GM12878 (cell line): ENCODE measurements around the gene RAD17. TPM values are rescaled to one million over a fixed set of nuclear protein-coding genes. Genes with fewer than 3 reads are reported as not detected.

Experiments used
- BMI1 ChIP-seq: fragments of 450-650 bp; IDR thresholded peaks from 2 replicates; pipeline ENCODE4 v1.6.1; 2016; ENCODE audit warnings: mild to moderate bottlenecking, moderate library complexity, borderline replicate concordance
- CBX5 ChIP-seq: sonication (generic); IDR thresholded peaks from 2 replicates; pipeline ENCODE4 v1.6.1; 2016; ENCODE audit warnings: low read depth, moderate library complexity, mild to moderate bottlenecking, inconsistent platforms
- CHD4 ChIP-seq: fragments of 200-600 bp; sonication (generic); IDR thresholded peaks from 2 replicates; pipeline ENCODE4 v1.6.1; 2016; ENCODE audit warnings: mild to moderate bottlenecking
- FOXM1 ChIP-seq: IDR thresholded peaks from 2 replicates; pipeline ENCODE4 v1.6.1; 2012; ENCODE audit warnings: low read depth, mild to moderate bottlenecking, inconsistent platforms, low read length, moderate library complexity
- IRF4 ChIP-seq: IDR thresholded peaks from 2 replicates; pipeline ENCODE4 v1.6.1; 2011; ENCODE audit warnings: low read depth, low read length
- KLF5 ChIP-seq: fragments of 450-650 bp; IDR thresholded peaks from 2 replicates; pipeline ENCODE4 v1.6.1; 2014; ENCODE audit warnings: mild to moderate bottlenecking; ENCODE audit not compliant: partially characterized antibody
- MYB ChIP-seq: fragments of 150-350 bp; IDR thresholded peaks from 2 replicates; pipeline ENCODE4 v1.6.1; 2014; ENCODE audit warnings: mild to moderate bottlenecking, low read depth, low read length, borderline replicate concordance
- NR2F1 ChIP-seq: fragments of 450-650 bp; conservative IDR thresholded peaks from 2 replicates; pipeline ENCODE4 v1.6.1; 2017; ENCODE audit warnings: mild to moderate bottlenecking
- PAX5 ChIP-seq: IDR thresholded peaks from 2 replicates; pipeline ENCODE4 v1.6.1; 2011; ENCODE audit warnings: low read depth, low read length, borderline replicate concordance
- POLR2A ChIP-seq: IDR thresholded peaks from 2 replicates; pipeline ENCODE4 v1.6.1; 2011; ENCODE audit warnings: low read depth, mild to moderate bottlenecking, low read length
- POU2F2 ChIP-seq: IDR thresholded peaks from 3 replicates; pipeline ENCODE4 v1.6.1; 2011; ENCODE audit warnings: low read depth, mild to moderate bottlenecking, low read length, borderline replicate concordance
- SMAD1 ChIP-seq: fragments of 450-650 bp; IDR thresholded peaks from 2 replicates; pipeline ENCODE4 v1.6.1; 2018; ENCODE audit warnings: mild to moderate bottlenecking, low read depth; ENCODE audit not compliant: partially characterized antibody
- SREBF2 ChIP-seq: IDR thresholded peaks from 2 replicates; pipeline ENCODE4 v1.6.1; 2012; ENCODE audit warnings: mild to moderate bottlenecking, low read length
- STAT3 ChIP-seq: IDR thresholded peaks from 2 replicates; pipeline ENCODE4 v1.6.1; 2011; ENCODE audit warnings: low read depth, low read length, improper control_type of control experiment
- SUZ12 ChIP-seq: fragments of 200-600 bp; sonication (generic); IDR thresholded peaks from one replicate; pipeline ENCODE4 v1.6.1; 2018; ENCODE audit warnings: antibody characterized with exemption, mild to moderate bottlenecking; ENCODE audit not compliant: unreplicated experiment
- ZNF217 ChIP-seq: fragments of 450-650 bp; IDR thresholded peaks from 2 replicates; pipeline ENCODE4 v1.6.1; 2017; ENCODE audit warnings: antibody characterized with exemption, mild to moderate bottlenecking
- ZNF622 ChIP-seq: fragments of 450-650 bp; IDR thresholded peaks from 2 replicates; pipeline ENCODE4 v1.6.1; 2017; ENCODE audit warnings: mild to moderate bottlenecking, inconsistent platforms
- polyA plus RNA-seq, 11 experiments: library from polyadenylated mRNA; depleted of rRNA in 4 of 11; unstranded in 6 of 11; stranded (reverse) in 5 of 11; fragments of >200 nt; fragmentation: Nextera tagmentation in 4 of 11; fragmentation: Illumina TruSeq in 1 of 11; extraction: Ambion mirVana in 4 of 11; extraction: Trizol in 1 of 11; gene quantifications; 1 replicate in 1 of 11; 2 replicates in 10 of 11; pipeline versions ENCODE4 v1.2.1 to v1.2.3, GENCODE V29; 2011 to 2016; ENCODE audit warnings: inconsistent platforms in 2 of 11, missing spikeins in 2 of 11, low read depth in 1 of 11
- total RNA-seq, 4 experiments: library from RNA; depleted of rRNA in 3 of 4; stranded (reverse); fragments of >200 nt in 3 of 4; fragmentation: Illumina TruSeq in 1 of 4; extraction: Trizol in 1 of 4; gene quantifications; 2 replicates each; pipeline versions ENCODE4 v1.2.1 to v1.2.3, GENCODE V29; 2013 to 2021
- TF ChIP-seq, protein P1 (sequence below): IDR thresholded peaks from 2 replicates; pipeline ENCODE4 v1.6.1; 2011; ENCODE audit warnings: low read depth, mild to moderate bottlenecking, low read length, moderate library complexity, borderline replicate concordance; ENCODE audit errors: extremely low read depth
- TF ChIP-seq, protein P2 (sequence below): fragments of 450-650 bp; formaldehyde crosslinking; IDR thresholded peaks from 2 replicates; pipeline ENCODE4 v1.5.0; 2022; ENCODE audit warnings: mild to moderate bottlenecking, missing genetic modification characterization
- TF ChIP-seq, protein P3 (sequence below): fragments of 450-650 bp; conservative IDR thresholded peaks from 2 replicates; pipeline ENCODE4 v1.6.1; 2017; ENCODE audit warnings: mild to moderate bottlenecking, moderate library complexity
- TF ChIP-seq, protein P4 (sequence below): IDR thresholded peaks from 2 replicates; pipeline ENCODE4 v1.6.1; 2012; ENCODE audit warnings: improper control_type of control experiment, low read depth, low read length; ENCODE audit not compliant: insufficient replicate concordance

Gene RAD17
- total and polyA plus RNA-seq, 10 of the 15 experiments (the other 5 are each of a cell fraction or from before 2014, with no cell fraction given): 23.9 to 55.4 (median 44.5) TPM

DNA sequence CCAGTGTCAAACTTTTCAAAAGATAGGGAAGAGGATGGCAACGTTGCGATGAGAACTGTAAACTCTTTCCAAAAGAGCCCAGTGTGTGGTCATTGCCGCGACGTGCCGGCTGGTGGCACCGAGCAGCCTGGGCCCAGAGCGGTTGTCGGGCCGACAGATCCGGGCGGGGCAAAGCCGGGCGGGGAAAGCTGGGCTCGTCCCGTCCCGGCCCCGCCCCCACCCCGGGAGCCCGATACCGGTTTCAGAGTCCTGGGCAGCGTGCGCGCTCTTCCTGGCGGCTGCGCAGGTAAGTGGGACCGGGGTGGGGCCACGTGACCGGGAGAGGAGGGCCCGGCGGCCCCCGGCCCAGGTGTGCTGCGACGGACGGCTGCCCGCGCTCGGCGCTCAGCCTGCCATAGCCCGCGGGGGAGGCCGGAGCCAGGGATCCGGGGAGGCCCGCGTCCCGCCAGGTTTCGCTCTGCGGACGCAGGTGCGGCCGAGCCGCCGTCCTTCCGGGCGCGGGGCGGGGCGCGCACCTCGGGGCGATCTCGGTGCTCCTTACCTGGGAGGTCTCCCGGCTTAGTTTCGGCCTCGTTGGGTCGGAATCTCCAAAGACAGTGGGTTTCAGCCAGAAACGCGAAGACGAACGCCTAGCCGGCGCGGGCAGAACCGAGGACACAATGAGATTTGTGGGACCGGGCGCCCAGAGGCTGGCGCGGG lies 45.4 kb downstream of the RAD17 start, which contains the start of gene MARVELD2 (continued):
- TF ChIP-seq NR2F1: no peak
- no peak for TF ChIP-seq ZNF622
- TF ChIP-seq POU2F2: no peak
- TF ChIP-seq, protein P1, sequence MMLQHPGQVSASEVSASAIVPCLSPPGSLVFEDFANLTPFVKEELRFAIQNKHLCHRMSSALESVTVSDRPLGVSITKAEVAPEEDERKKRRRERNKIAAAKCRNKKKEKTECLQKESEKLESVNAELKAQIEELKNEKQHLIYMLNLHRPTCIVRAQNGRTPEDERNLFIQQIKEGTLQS: no peak; the same call in 1 of the 2 replicates
- TF ChIP-seq CBX5: 0 out of 2 replicates have a peak, but pooled peaks have one; percentile 14
- TF ChIP-seq SMAD1: no peak
- no peak for TF ChIP-seq BMI1
- TF ChIP-seq IRF4: no peak
- no peak for TF ChIP-seq SUZ12
- no peak for TF ChIP-seq SREBF2
- no peak for TF ChIP-seq CHD4
- TF ChIP-seq STAT3: no peak
- TF ChIP-seq POLR2A: no peak; the same call in none of the 2 replicates
- TF ChIP-seq KLF5: no peak
- no peak for TF ChIP-seq FOXM1
- TF ChIP-seq, protein P2, sequence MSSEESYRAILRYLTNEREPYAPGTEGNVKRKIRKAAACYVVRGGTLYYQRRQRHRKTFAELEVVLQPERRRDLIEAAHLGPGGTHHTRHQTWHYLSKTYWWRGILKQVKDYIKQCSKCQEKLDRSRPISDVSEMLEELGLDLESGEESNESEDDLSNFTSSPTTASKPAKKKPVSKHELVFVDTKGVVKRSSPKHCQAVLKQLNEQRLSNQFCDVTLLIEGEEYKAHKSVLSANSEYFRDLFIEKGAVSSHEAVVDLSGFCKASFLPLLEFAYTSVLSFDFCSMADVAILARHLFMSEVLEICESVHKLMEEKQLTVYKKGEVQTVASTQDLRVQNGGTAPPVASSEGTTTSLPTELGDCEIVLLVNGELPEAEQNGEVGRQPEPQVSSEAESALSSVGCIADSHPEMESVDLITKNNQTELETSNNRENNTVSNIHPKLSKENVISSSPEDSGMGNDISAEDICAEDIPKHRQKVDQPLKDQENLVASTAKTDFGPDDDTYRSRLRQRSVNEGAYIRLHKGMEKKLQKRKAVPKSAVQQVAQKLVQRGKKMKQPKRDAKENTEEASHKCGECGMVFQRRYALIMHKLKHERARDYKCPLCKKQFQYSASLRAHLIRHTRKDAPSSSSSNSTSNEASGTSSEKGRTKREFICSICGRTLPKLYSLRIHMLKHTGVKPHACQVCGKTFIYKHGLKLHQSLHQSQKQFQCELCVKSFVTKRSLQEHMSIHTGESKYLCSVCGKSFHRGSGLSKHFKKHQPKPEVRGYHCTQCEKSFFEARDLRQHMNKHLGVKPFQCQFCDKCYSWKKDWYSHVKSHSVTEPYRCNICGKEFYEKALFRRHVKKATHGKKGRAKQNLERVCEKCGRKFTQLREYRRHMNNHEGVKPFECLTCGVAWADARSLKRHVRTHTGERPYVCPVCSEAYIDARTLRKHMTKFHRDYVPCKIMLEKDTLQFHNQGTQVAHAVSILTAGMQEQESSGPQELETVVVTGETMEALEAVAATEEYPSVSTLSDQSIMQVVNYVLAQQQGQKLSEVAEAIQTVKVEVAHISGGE (CRISPR knock-in tag): no peak
- TF ChIP-seq ZNF217: no peak
- TF ChIP-seq, protein P3, sequence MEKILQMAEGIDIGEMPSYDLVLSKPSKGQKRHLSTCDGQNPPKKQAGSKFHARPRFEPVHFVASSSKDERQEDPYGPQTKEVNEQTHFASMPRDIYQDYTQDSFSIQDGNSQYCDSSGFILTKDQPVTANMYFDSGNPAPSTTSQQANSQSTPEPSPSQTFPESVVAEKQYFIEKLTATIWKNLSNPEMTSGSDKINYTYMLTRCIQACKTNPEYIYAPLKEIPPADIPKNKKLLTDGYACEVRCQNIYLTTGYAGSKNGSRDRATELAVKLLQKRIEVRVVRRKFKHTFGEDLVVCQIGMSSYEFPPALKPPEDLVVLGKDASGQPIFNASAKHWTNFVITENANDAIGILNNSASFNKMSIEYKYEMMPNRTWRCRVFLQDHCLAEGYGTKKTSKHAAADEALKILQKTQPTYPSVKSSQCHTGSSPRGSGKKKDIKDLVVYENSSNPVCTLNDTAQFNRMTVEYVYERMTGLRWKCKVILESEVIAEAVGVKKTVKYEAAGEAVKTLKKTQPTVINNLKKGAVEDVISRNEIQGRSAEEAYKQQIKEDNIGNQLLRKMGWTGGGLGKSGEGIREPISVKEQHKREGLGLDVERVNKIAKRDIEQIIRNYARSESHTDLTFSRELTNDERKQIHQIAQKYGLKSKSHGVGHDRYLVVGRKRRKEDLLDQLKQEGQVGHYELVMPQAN: no peak
- no peak for TF ChIP-seq MYB
- no peak for TF ChIP-seq PAX5
- TF ChIP-seq, protein P4, sequence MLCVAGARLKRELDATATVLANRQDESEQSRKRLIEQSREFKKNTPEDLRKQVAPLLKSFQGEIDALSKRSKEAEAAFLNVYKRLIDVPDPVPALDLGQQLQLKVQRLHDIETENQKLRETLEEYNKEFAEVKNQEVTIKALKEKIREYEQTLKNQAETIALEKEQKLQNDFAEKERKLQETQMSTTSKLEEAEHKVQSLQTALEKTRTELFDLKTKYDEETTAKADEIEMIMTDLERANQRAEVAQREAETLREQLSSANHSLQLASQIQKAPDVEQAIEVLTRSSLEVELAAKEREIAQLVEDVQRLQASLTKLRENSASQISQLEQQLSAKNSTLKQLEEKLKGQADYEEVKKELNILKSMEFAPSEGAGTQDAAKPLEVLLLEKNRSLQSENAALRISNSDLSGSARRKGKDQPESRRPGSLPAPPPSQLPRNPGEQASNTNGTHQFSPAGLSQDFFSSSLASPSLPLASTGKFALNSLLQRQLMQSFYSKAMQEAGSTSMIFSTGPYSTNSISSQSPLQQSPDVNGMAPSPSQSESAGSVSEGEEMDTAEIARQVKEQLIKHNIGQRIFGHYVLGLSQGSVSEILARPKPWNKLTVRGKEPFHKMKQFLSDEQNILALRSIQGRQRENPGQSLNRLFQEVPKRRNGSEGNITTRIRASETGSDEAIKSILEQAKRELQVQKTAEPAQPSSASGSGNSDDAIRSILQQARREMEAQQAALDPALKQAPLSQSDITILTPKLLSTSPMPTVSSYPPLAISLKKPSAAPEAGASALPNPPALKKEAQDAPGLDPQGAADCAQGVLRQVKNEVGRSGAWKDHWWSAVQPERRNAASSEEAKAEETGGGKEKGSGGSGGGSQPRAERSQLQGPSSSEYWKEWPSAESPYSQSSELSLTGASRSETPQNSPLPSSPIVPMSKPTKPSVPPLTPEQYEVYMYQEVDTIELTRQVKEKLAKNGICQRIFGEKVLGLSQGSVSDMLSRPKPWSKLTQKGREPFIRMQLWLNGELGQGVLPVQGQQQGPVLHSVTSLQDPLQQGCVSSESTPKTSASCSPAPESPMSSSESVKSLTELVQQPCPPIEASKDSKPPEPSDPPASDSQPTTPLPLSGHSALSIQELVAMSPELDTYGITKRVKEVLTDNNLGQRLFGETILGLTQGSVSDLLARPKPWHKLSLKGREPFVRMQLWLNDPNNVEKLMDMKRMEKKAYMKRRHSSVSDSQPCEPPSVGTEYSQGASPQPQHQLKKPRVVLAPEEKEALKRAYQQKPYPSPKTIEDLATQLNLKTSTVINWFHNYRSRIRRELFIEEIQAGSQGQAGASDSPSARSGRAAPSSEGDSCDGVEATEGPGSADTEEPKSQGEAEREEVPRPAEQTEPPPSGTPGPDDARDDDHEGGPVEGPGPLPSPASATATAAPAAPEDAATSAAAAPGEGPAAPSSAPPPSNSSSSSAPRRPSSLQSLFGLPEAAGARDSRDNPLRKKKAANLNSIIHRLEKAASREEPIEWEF: no peak
